ENCODE data around the gene ATAD3B.

GRCh38 chr1:1534401-1535154 lies 63.0 kb downstream of the ATAD3B start:
- TF ChIP-seq POLR2A (IDR thresholded peaks at IDR 0.05): no peak
- TF ChIP-seq, protein P1, sequence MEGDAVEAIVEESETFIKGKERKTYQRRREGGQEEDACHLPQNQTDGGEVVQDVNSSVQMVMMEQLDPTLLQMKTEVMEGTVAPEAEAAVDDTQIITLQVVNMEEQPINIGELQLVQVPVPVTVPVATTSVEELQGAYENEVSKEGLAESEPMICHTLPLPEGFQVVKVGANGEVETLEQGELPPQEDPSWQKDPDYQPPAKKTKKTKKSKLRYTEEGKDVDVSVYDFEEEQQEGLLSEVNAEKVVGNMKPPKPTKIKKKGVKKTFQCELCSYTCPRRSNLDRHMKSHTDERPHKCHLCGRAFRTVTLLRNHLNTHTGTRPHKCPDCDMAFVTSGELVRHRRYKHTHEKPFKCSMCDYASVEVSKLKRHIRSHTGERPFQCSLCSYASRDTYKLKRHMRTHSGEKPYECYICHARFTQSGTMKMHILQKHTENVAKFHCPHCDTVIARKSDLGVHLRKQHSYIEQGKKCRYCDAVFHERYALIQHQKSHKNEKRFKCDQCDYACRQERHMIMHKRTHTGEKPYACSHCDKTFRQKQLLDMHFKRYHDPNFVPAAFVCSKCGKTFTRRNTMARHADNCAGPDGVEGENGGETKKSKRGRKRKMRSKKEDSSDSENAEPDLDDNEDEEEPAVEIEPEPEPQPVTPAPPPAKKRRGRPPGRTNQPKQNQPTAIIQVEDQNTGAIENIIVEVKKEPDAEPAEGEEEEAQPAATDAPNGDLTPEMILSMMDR (IDR thresholded peaks at IDR 0.05): no peak
